Keratinocyte (primary cell): ENCODE results near the gene BPIFA1. TPM values are rescaled to one million over a fixed set of nuclear protein-coding genes. Genes with fewer than 3 reads are reported as not detected.

Experiments
- DNase-seq: peaks from one replicate; pipeline ENCODE4 v3.0.0-alpha.2; 2011; ENCODE audit warnings: low read depth, missing footprints, low spot score
- FAIRE-seq: peaks from 2 replicates; lab custom pipeline; 2011; peaks lifted over from hg19 to GRCh38; lab: Jason Lieb, UNC
- H2AFZ ChIP-seq: 2 replicates; pipeline ENCODE4 v1.6.0; 2012; ENCODE audit warnings: low read length, control low read depth, inconsistent platforms; ENCODE audit not compliant: control insufficient read depth
- H3K27ac ChIP-seq: 2 replicates; pipeline ENCODE4 v1.5.1; 2011; ENCODE audit warnings: low read length; ENCODE audit not compliant: control insufficient read depth, insufficient read depth
- H3K27me3 ChIP-seq: 3 replicates; pipeline ENCODE4 v1.6.0; 2011; ENCODE audit warnings: low read length; ENCODE audit not compliant: control insufficient read depth, insufficient read depth; ENCODE audit errors: extremely low read depth
- H3K36me3 ChIP-seq, 2 experiments: 2 replicates in 1 of 2; 3 replicates in 1 of 2; pipeline ENCODE4 v1.5.1; 2011; ENCODE audit warnings: low read length in 2 of 2, mild to moderate bottlenecking in 1 of 2; ENCODE audit not compliant: control insufficient read depth in 2 of 2, insufficient read depth in 2 of 2; ENCODE audit errors: extremely low read depth in 1 of 2
- H3K4me1 ChIP-seq: 3 replicates; pipeline ENCODE4 v1.5.1; 2011; ENCODE audit warnings: low read length; ENCODE audit not compliant: control insufficient read depth, insufficient read depth; ENCODE audit errors: extremely low read depth
- H3K4me2 ChIP-seq: 3 replicates; pipeline ENCODE4 v1.6.0; 2011; ENCODE audit warnings: low read depth, low read length; ENCODE audit not compliant: control insufficient read depth, insufficient read depth; ENCODE audit errors: extremely low read depth
- H3K4me3 ChIP-seq, 3 experiments: fragments of 200-600 bp in 1 of 3; sonication (generic) in 1 of 3; 2 replicates in 2 of 3; 3 replicates in 1 of 3; pipeline ENCODE4 v1.5.1; 2011 to 2016; ENCODE audit warnings: low read length in 3 of 3, mild to moderate bottlenecking in 3 of 3, control low read depth in 2 of 3, inconsistent platforms in 1 of 3, low read depth in 1 of 3, mixed read lengths in 1 of 3, mixed run types in 1 of 3, moderate library complexity in 1 of 3; ENCODE audit not compliant: control insufficient read depth in 2 of 3, insufficient read depth in 2 of 3; ENCODE audit errors: extremely low read depth in 1 of 3
- H3K79me2 ChIP-seq: 2 replicates; pipeline ENCODE4 v1.6.0; 2012; ENCODE audit warnings: low read length; ENCODE audit not compliant: control insufficient read depth, insufficient read depth
- H3K9ac ChIP-seq: 3 replicates; pipeline ENCODE4 v1.6.0; 2011; ENCODE audit warnings: low read length; ENCODE audit not compliant: control insufficient read depth, insufficient read depth; ENCODE audit errors: extremely low read depth
- H3K9me1 ChIP-seq: 3 replicates; pipeline ENCODE4 v1.6.0; 2011; ENCODE audit warnings: low read length; ENCODE audit not compliant: control insufficient read depth, insufficient read depth; ENCODE audit errors: extremely low read depth
- H3K9me3 ChIP-seq: 2 replicates; pipeline ENCODE4 v1.5.1; 2012; ENCODE audit warnings: low read depth, low read length; ENCODE audit not compliant: control insufficient read depth
- H4K20me1 ChIP-seq: 3 replicates; pipeline ENCODE4 v1.6.0; 2011; ENCODE audit warnings: low read length; ENCODE audit not compliant: control insufficient read depth, insufficient read depth; ENCODE audit errors: extremely low read depth
- EZH2 ChIP-seq: IDR thresholded peaks from one replicate; pipeline ENCODE4 v1.6.1; 2012; ENCODE audit warnings: inconsistent platforms, mild to moderate bottlenecking, low read length, moderate library complexity
- dilution Hi-C: fragments of 300-500 bp; cut with MboI; formaldehyde crosslinking; loops from one replicate; pipeline ENCODE4 v1.7.0; 2020; ENCODE audit warnings: low sequenced_read_pairs; ENCODE audit not compliant: extremely low pct_ligation_motif_present
- polyA plus RNA-seq, 5 experiments: library from polyadenylated mRNA; depleted of rRNA in 3 of 5; stranded (reverse) in 3 of 5; stranded (forward) in 1 of 5; unstranded in 1 of 5; fragments of >200 nt; gene quantifications; 1 replicate in 1 of 5; 2 replicates in 3 of 5; 3 replicates in 1 of 5; pipeline versions ENCODE4 v1.2.1 to v1.2.3, GENCODE V29; 2011 to 2012; ENCODE audit warnings: missing spikeins in 2 of 5, low read depth in 1 of 5, low replicate concordance in 1 of 5
- TF ChIP-seq, protein P1 (sequence below), 3 experiments: IDR thresholded peaks in 1 of 3; conservative IDR thresholded peaks in 1 of 3; optimal IDR thresholded peaks in 1 of 3; 2 replicates in 2 of 3; 3 replicates in 1 of 3; pipeline versions ENCODE3 to v1.5.1; 2011; ENCODE audit warnings: low read length in 3 of 3, mild to moderate bottlenecking in 3 of 3, moderate library complexity in 2 of 3, control low read depth in 1 of 3, inconsistent platforms in 1 of 3; ENCODE audit not compliant: insufficient read depth in 2 of 3; ENCODE audit errors: extremely low read depth in 1 of 3

BPIFA1 gene
- polyA plus RNA-seq, 1 donor (not counting 4 experiments of a cell fraction or from before 2014, with no cell fraction given) = not detected

DNA sequence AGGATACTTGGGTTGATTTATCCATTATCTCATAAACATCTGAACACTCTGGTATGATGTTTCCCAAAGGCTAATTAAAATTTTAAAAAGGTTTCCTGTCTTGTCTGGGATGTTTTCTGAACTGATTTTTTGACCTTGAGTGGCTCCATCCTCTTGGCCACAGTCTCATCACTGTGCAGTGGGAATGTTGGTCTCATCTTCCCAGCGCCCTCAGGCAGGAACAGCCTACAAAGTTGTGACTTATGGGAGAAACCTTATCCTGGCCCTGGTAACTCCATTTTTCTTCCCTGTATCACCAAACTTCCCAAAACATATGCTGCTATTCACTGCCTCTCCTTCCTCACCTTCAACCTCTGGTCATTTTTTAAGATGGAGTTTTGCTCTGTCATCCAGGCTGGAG, 25.4 kb upstream of the BPIFA1 start:
- TF ChIP-seq, protein P1, sequence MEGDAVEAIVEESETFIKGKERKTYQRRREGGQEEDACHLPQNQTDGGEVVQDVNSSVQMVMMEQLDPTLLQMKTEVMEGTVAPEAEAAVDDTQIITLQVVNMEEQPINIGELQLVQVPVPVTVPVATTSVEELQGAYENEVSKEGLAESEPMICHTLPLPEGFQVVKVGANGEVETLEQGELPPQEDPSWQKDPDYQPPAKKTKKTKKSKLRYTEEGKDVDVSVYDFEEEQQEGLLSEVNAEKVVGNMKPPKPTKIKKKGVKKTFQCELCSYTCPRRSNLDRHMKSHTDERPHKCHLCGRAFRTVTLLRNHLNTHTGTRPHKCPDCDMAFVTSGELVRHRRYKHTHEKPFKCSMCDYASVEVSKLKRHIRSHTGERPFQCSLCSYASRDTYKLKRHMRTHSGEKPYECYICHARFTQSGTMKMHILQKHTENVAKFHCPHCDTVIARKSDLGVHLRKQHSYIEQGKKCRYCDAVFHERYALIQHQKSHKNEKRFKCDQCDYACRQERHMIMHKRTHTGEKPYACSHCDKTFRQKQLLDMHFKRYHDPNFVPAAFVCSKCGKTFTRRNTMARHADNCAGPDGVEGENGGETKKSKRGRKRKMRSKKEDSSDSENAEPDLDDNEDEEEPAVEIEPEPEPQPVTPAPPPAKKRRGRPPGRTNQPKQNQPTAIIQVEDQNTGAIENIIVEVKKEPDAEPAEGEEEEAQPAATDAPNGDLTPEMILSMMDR (optimal IDR thresholded peaks at IDR 0.05 in 1 of 3, IDR thresholded peaks at IDR 0.05 in 1 of 3, conservative IDR thresholded peaks at IDR 0.05 in 1 of 3; ENCODE audit: extremely low read depth in 1 of 3, insufficient read depth in 2 of 3, low read length in 3 of 3) = no peak
- no peak for TF ChIP-seq EZH2
- no peak overlapping the region for H3K9ac ChIP-seq
- no peaks in the 10 kb centered on the region for H3K9me3 ChIP-seq
- H3K27ac ChIP-seq = no peak overlapping the region
- H2AFZ ChIP-seq = no peak overlapping the region
- no peaks in the 10 kb centered on the region for H3K36me3 ChIP-seq
- no peaks in the 10 kb centered on the region for H3K9me1 ChIP-seq
- H3K4me2 ChIP-seq = no peak overlapping the region
- no peak for FAIRE-seq
- H3K4me1 ChIP-seq = no peaks in the 10 kb centered on the region
- no peaks in the 10 kb centered on the region for H3K27me3 ChIP-seq
- DNase-seq = no peak
- H3K79me2 ChIP-seq = no peaks in the 10 kb centered on the region
- H4K20me1 ChIP-seq = peaks cover 5% of the 10 kb centered on the region
- dilution Hi-C loops = no loop called here
- H3K4me3 ChIP-seq = no peak overlapping the region

- no peak overlapping the region for H3K4me3 ChIP-seq
- no peak overlapping the region for H3K27ac ChIP-seq
- FAIRE-seq = no peak
- no peaks in the 10 kb centered on the region for H3K9me1 ChIP-seq
- H2AFZ ChIP-seq = no peak overlapping the region
- no peaks in the 10 kb centered on the region for H3K4me1 ChIP-seq
- H3K9ac ChIP-seq = no peak overlapping the region
- no peaks in the 10 kb centered on the region for H3K9me3 ChIP-seq
- DNase-seq = peak; percentile 4
- H3K4me2 ChIP-seq = no peak overlapping the region
- H3K36me3 ChIP-seq = no peaks in the 10 kb centered on the region
- peaks cover 5% of the 10 kb centered on the region for H4K20me1 ChIP-seq
- H3K27me3 ChIP-seq = no peaks in the 10 kb centered on the region
- H3K79me2 ChIP-seq = no peaks in the 10 kb centered on the region
- dilution Hi-C loops = no loop called here
- no peak for TF ChIP-seq EZH2
- TF ChIP-seq, protein P1 (optimal IDR thresholded peaks at IDR 0.05 in 1 of 3, IDR thresholded peaks at IDR 0.05 in 1 of 3, conservative IDR thresholded peaks at IDR 0.05 in 1 of 3; ENCODE audit: extremely low read depth in 1 of 3, insufficient read depth in 2 of 3, low read length in 3 of 3) = peak; percentile 62 to 74 (median 63)
Observed at GRCh38 chr20:33211817-33212424, 23.9 kb upstream of the BPIFA1 start.
